Kasumi-1 (cell line): ENCODE results near the gene TATDN2.
"Not testable (repeated sequence)": the region's sequence is repeated elsewhere in the genome, so short reads cannot be mapped to it uniquely, and the experiment has no call there.

Experiments
- DNase-seq, 2 experiments: peaks; one replicate each; lab custom pipeline; 2025; lab: John Stamatoyannopoulos, UW

Gene TATDN2

GRCh38 chr3:10292505-10293419, 44.5 kb downstream of the TATDN2 start, which contains the start of gene GHRL:
Gene GHRL, minus strand, starts transcription at chr3:10292947. Its CDS starts 2,767 bp downstream, at chr3:10290180.
- peak; percentile 85 to 88 for DNase-seq

GRCh38 chr3:10294030-10294586, 45.8 kb downstream of the TATDN2 start:
- peak; percentile 36 to 44 for DNase-seq

GRCh38 chr3:10298064-10298463, 49.8 kb downstream of the TATDN2 start:
- DNase-seq = not testable (repeated sequence)

GRCh38 chr3:10299175-10299574, 50.9 kb downstream of the TATDN2 start:
- DNase-seq = peak; percentile 5 to 23

GRCh38 chr3:10299679-10300078, 51.4 kb downstream of the TATDN2 start:
- peak; percentile 11 to 31 for DNase-seq

GRCh38 chr3:10300087-10300486, 51.8 kb downstream of the TATDN2 start:
- DNase-seq = no peak

- DNase-seq = no peak
These were observed 54.8 kb downstream of the TATDN2 start for GRCh38 chr3:10303105-10303504.

GRCh38 chr3:10303785-10304184, 55.5 kb downstream of the TATDN2 start:
- no peak for DNase-seq

GRCh38 chr3:10304905-10305304, 56.6 kb downstream of the TATDN2 start:
- no peak for DNase-seq

GRCh38 chr3:10305331-10305902, 57.2 kb downstream of the TATDN2 start:
- DNase-seq = no peak

GRCh38 chr3:10306156-10306555, 57.9 kb downstream of the TATDN2 start:
- no peak for DNase-seq

GRCh38 chr3:10308678-10309077, 60.4 kb downstream of the TATDN2 start:
- no peak for DNase-seq

GRCh38 chr3:10309736-10310135, 61.5 kb downstream of the TATDN2 start:
- peak; percentile 20 to 45 for DNase-seq

- no peak for DNase-seq
These were observed 62.3 kb downstream of the TATDN2 start for GRCh38 chr3:10310578-10310977.

GRCh38 chr3:10311710-10312109, 63.5 kb downstream of the TATDN2 start:
- no peak for DNase-seq

- no peak for DNase-seq
These were observed 64.1 kb downstream of the TATDN2 start for GRCh38 chr3:10312391-10312790.

- DNase-seq = no peak
These were observed 64.6 kb downstream of the TATDN2 start for GRCh38 chr3:10312861-10313260.

- DNase-seq = no peak
These were observed 66.8 kb downstream of the TATDN2 start for GRCh38 chr3:10315101-10315500.

- DNase-seq = no peak
These were observed 67.6 kb downstream of the TATDN2 start for GRCh38 chr3:10315771-10316344.

- DNase-seq = no peak
These were observed 69.2 kb downstream of the TATDN2 start for GRCh38 chr3:10317311-10317960.

- DNase-seq = no peak
These were observed 69.7 kb downstream of the TATDN2 start for GRCh38 chr3:10317961-10318350.

- DNase-seq = no peak
These were observed 71.0 kb downstream of the TATDN2 start for GRCh38 chr3:10319251-10319650.
